ENCODE measurements around the gene CTBP1. TPM values are rescaled to one million over a fixed set of nuclear protein-coding genes. Genes with fewer than 3 reads are reported as not detected.
A peak's percentile ranks its signal among the peaks of the same experiment; 100 is the strongest.
"Not testable (repeated sequence)": the region's sequence is repeated elsewhere in the genome, so short reads cannot be mapped to it uniquely, and the experiment has no call there.

CTBP1 gene
- polyA plus RNA-seq, 3 donors = 172 to 181 (median 176) TPM

DNA sequence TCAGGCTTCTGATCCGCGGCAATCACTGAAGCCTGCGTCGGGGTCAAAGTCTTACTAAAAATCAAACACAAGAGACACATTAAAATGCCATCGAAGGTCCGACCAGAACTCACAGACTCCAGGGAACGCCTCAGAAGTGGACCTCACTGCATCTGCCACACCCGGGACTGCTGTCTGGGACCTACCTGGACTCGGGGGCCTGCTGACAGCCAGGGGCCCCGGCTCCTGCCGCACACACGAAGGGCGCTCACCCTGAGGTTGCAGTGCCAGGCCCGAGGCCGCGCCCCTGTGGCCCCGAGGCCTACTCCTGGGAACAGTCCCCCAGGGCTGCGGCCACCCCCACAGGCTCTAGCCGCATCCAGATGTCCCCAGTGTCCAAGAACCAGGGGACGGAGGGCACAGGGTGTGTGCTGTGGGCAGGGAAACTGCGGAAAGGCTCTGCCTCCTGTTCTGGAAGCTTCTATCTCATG is 7.4 kb downstream of the CTBP1 start:
- no peak for DNase-seq

DNA sequence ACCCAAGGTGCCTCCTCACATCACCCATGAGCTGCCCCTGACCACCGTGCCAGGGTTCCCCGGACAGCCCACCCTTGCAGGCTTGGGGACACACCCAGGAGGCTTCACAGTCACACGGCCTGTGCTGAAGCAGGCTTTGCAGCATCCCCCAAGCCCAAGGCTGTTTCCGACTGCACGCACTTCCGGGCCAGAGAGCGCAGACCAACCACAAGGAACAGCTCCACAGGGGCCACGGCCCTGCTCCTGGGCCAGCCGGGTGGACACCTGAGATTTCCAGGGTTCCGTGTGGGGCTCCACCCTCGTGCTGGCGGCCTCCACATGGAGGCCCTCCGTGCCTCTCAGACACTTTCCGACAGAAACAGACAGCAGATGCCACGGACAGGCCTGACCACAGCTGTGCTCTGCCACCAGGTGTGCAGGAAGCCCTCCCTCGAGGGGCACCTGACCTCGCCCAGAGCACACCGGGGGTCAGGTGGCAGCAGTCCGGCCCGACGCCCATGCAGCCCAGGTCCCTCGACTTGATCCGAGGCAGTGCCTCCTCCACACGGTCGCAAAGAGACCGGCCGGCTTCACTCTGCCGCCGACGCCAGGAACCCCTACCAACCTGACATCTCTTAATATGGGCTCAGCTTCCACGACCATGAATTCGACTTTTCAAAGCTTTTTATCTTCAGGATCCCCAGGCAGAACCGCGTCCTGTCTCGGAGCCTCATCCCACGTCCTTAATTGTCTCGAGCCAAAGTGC is 8.0 kb downstream of the CTBP1 start:
- no peak for DNase-seq

DNA sequence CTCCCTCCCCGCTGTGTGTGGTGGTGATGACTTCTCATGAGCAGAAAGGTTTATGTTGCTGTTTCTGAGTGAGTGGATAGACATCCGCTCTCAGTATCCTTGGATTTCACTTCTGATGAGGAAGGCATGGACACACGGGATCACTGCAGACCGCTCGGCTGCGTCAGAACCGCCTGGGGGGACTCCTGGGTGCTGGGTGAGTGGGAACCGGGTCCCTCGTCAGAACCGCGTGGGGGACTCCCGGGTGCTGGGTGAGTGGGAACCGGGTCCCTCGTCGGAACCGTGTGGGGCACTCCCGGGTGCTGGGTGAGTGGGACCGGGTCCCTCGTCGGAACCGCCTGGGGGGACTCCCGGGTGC is 9.0 kb downstream of the CTBP1 start:
- no peak for DNase-seq

DNA sequence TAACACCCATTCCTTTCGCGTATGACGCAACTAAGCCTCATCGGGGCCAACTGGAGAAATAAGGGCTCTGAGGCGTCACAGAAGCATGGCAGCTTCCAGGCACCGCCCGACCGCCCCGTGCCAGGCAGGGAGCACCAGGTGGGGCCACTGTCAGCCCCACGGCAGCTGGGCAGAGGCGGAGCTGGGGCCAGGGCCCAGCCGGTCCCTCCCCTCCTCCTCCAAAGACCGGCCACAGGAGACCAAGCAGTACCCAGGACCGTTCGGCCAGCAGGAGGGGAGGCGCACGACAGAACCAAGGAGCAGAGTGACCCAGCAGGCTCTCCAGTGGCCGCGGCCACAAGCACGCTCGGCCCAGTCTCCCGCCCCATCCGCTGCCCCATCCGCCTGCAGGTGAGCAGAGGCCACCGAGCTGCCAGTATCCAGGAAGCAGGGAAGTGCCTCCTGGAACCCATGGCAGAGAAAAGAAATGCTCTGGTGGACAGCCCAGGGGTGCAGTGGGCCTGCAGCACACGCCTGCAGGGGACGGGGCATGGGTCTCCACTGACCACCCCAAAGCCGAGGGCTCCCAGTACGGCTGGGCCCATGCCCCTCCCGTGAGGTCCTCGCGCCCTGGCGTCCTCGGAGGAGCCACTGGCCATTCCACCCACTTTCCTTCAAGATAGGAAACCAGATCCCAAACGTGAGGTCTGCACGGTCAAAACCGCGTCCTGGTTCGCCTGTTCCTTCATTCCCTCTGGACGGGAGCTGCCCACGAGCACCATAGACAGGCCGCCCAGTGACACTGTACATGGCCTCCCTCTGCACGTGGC is 9.6 kb downstream of the CTBP1 start:
- no peak for DNase-seq

DNA sequence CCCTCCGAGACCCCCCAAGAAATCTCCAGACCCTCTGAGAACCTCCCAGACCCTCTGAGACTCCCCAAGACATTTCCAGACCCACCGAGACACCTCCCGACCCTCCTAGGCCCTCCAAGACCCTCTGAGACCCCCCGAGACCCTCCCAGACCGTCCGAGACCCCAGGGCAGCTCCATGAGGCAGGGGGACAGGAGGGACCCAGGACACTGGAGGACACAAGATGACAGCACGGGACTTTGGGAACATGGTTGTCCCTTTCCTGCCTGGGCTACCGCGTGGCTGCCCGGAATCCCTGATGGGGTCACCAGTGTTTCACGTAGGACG is 10.3 kb downstream of the CTBP1 start:
- DNase-seq = no peak

DNA sequence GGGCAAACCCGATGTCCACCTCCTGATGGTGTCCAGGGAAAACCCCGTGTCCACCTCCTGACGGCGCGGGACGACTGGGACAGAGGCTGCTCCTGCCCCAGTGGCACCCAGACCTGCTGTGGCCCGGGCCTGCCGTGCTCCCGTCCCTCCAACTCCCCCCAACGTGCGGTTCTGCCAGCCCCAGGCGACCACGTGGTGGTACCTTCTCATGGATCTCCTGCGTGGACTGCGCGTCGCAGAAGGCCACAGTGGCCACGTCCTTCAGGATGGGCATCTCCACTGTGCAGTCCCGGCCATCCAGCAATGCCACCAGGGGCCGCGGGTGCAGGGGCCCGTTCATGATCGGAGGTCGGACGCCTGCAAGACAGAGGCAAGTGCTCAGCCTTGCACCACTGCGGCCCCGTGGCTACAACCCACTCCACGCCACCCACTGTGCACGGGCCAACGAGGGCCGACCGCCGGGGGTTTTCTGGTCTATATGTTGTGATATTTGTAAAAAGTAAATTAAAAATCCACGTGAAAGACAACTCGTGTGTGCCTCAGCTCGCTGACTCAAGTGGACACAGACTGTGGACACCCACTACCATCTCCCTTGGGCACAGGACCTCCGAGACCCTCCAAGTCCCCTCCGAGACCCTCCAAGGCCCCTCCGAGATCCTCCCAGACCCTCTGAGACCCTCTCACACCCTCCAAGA is 10.8 kb downstream of the CTBP1 start:
- no peak for DNase-seq

DNA sequence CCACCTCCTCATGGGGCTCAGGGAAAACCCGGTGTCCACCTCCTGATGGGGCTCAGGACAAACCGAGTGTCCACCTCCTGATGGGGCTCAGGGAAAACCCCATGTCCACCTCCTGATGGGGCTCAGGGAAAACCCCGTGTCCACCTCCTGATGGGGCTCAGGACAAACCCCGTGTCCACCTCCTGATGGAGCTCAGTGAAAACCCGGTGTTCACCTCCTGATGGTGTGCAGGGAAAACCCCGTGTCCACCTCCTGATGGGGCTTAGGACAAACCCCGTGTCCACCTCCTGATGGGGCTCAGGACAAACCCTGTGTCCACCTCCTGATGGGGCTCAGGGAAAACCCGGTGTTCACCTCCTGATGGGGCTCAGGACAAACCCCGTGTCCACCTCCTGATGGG is 11.7 kb downstream of the CTBP1 start:
- not testable (repeated sequence) for DNase-seq

DNA sequence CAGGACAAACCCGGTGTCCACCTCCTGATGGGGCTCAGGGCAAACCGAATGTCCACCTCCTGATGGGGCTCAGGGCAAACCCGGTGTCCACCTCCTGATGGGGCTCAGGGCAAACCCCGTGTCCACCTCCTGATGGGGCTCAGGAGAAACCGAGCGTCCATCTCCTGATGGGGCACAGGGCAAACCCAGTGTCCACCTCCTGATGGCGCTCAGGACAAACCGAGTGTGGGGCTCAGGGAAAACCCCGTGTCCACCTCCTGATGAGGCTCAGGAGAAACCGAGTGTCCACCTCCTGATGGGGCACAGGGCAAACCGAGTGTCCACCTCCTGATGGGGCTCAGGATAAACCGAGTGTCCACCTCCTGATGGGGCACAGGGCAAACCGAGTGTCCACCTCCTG is 12.1 kb downstream of the CTBP1 start:
- not testable (repeated sequence) for DNase-seq

DNA sequence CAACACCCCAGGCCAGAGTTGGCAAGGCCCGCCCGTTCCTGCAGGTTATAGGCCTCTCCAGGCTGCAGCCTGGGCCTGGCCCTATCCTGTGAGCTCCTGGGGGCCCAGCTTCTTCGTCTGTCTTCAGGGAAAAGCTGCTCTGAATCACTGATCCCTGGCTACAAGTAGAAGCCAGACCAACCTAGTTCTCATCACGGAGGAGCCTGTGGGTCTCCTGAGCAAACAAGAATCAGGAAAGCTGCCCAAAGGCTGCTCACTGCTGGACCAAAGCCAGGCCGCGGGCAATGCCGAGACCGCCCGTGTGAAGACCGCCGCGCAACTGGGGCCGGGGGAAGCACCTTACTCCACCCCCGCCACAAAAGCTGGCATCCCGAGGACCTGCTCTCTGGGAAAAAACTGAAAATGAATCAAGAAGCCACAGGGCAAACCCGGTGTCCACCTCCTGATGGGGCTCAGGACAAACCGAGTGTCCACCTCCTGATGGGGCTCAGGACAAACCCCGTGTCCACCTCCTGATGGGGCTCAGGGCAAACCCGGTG is 12.8 kb downstream of the CTBP1 start:
- DNase-seq = no peak

DNA sequence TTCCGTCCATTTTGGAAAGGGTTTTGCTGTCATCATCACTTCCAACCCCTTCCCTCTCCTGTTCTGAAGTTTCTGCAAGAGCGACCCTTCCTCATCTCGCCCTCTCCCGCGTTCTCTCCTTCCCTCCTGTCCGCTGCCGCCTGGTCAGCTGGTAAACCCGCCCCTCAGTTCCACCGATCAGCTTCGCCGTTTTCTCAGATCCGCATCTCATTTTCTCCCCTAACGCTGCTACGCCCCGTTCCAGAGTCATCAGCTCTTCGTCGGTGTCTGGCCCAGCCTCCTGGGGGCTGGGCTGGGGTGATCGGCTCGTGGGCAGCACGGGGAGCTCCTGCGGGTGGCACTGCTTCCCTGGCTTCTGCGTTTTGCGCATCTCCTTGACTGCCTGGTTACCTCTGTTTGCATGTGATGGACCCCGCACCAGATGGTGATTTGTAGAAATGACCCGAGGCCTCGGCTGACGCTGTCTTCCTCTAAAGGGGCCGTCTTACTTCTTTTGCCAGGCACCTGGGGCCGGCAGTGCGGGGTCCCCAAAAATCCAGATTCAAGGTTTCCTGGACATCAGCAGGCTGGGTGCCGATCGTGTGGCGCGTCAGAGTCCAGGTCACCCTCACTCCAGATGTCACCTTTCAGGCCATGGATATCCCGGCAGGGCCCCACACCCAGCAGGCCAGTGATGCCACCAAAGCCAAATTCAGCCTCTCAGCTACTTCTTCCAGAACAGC is 13.4 kb downstream of the CTBP1 start:
- no peak for DNase-seq

DNA sequence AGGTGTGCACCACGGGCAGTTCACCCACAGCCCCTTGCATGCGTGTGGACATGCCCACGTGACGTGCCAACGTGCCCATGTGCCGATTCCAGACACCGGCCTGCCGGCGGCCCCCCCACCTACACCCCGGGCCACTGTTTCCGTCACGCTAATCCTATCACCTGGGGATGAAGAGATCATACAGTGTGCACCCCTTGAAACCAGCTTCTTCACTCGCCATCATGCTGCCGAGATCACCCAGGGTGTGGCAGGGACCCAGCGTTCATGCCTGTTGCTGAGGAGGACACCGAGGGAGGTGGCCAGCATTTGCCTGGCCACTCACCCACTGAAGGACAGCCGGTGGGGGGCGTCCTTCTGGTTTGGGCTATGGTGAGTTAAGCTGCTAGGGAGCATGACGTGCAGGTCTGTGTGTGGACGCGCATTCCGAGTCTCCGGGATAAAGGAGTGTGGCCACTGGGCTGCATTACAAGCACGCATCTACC is 14.1 kb downstream of the CTBP1 start:
- no peak for DNase-seq

DNA sequence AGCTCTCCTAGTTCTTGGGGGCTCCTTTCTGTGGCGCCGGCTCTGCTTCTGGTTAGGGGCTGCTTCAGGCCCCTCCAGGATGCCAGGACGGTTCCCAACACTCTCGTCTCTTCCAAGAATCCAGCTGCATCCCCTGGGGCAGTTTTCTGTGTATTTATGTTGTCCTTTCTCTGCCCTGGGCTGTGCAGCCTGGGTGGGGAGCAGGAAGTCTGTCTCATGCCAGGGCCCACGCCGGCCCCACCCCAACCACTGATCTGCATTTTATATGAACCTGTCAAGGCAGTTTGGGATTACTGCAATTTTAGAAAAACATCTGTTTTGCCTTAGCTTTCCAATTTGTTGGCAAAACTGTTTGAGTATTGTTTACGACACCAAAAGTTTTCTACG is 14.6 kb downstream of the CTBP1 start:
- DNase-seq = no peak

DNA sequence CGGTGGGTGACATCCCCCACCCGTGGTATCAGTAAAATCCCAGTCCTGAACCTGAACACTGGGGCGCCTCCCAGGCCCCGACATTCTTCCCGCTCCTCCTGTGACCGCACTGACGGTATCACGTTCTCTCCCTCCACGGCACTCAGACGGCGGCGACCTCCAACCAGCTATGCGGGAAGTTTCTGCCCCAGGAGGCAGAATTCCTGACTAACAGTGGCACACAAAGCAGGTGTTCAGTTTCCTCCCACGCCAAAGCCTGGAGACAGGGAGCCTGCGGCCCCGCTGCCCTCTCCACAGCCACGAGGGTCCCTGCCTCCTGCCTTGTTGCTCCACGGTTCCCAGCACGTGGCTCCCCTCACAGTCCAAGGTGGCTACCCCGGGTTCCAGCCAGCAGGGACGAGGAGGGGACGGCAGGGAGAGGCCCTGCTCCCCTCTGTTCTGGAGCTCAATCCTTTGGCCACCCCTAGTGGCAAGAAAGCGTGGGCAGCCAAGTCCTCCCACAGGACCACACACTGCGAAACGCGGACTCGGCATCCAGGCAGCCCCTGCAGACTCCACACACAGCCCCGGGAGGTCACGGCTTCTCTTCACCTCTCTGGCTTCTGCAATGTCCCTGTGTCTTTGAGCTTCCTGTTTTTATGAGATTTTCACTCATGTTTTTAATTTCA is 15.2 kb downstream of the CTBP1 start:
- peak; percentile 65 for DNase-seq

DNA sequence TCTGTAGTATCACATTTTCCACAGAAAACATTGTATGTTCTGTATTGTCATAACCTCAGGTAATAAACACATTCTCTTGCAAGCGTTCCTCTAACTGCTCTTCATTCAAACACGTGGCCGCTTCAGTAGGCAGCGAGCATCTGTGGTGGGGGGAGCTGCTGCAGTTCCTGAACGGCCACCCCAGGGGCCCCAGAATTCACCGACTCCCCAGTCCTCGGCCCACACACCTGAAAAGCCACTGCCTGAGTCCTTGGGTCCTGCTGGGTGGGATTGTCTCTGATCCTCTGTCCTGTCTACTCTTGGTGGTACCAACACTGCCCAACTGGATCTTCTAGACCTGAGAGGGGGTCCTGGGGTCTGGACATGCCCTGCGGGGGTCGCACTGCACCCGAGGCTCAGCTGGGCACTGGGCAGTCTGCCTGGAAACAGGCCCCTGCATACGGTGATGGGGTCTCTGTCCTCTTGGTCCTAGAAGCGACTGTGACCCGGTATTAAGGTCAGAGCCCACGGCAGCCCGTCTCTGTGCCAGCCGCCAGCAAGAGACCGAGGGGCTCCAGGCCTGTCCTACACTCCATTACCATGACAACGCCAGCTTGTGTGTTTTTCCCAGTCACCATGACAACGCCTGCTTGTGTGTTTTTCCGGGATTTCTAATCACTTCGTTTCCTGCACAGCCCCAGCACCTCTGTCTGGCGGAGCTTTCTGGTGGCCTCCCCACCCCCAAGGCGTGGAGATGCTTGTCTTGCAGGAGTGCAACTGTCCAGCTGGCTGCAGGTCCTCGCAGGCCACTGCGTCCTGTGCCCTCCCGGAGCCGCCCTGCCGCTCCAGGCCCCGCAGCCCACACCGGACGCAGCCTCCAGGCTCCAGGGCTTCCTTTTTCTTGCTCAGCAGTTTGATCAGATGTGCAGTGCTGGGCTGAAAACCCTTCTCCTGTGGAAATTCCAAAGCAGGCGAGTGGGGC is 16.0 kb downstream of the CTBP1 start:
- DNase-seq = peak; percentile 93

DNA sequence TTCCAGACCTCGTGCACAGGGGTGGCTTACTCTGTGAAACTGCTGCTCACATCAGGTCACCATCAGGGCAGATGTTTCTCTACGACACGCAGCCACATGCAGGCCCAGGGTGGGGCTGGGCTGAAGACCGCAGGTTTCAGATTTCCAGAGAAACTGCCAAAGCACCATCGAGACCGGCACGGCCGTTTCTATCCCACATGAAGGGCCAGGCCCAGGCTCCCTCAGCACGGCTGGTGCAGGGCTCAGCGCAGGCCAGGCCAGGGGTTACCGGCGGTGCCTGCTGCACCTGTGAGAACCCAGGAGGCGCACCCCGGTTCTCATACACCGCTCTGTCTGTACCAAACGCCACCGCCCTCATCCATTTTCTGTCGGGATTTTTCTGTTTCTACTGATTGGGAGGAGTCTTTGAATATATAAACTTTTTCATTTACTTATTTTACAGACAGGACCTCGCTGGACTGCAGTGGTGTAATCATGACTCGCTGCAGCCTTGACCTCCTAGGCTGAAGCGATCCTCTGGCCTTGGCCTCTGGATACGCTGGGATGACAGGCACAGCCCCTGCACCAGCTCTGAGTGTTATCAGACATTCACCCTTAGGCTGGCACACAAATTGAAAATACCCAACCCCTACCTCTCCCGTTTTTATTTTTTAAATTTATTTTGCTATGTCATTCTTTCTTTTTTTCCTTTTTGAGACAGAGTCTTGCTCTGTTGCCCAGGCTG is 17.1 kb downstream of the CTBP1 start:
- no peak for DNase-seq

DNA sequence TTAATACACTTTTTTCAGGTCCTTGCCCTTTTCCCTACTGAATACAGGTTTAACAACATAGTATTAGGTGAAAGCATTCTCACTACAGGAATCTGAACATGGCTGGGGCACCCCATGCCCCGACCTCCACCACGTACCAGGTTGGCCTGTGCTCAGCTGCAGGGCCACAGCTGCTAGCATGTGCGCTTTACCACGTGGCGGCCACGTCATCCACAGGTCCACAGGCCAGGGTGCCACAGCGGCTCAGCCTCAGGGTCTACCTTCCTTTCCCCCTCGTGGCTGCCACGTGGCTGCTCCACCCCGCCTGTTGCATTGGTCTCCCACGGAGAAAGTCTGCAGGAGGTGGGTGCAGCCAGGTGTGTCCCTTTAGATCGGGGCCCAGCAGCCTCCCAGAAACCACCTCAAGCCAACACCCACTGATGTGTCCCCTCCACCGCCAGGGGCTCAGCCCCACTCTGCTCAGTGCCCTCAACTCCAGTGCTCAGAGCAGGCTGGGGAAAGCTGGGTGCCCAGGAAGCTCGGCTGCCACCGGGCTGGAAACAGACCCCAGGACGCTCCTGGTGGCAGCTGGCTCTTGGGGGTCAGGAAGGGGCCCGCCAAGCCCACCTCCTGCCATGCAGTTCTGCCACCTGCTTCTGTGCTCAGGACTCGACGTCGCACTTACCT is 17.8 kb downstream of the CTBP1 start:
- no peak for DNase-seq

DNA sequence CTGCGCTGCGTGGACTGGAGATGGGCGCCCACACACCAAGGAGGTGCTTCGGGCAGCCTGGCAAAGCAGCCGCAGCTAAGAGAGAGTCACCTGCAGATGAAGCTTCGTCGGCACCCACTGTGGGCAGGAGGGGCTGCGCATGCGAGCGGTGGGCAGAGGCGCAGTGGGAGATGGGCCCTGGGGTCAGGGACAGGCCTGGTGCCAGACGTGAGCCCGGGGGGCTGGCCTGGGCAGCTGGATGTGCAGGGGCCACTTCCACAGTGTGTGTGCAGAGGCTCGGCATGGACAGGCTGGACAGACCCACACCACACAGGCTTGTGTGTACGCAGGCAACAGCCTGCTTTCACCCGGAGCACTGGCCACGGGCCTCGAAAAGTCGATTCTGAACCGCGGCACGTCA is 18.6 kb downstream of the CTBP1 start:
- DNase-seq = no peak

DNA sequence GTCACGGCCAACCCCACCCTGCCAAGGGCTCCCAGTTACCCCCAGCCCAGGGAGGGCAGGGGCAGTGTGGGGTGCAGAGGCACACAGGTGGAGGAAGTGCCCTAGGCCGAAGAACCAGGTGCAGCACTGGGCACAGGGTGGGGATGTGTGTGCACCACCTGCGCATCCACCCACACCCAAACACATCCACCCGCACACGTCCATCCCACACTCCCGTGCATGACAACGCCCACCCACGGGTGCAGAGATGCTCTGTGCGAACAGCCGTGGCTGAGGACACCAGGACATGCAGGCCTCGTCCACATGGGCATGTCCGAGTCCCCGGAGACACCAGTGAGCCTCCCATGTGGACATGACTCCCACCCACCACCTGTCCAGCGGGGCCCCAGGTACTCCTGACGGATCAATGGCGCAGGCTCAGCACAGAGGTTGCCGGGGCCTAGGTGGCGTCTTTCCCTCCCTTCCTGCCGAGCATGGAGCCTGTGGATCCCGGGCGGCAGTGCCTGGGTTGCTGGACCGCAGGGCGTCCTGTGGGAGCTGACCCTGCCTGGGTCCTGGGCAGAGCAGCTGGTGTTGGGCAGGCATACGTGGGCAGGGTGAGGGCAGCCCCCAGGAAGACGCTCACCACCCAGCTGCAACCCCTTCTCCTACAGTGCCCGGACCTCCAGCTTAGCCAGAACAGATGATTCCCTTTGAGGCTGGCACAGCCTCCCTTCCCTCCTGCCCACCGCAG is 19.6 kb downstream of the CTBP1 start:
- DNase-seq = no peak

All from renal pelvis (tissue), 4 donors.